ENCODE data around the gene PEAR1. TPM values are rescaled to one million over a fixed set of nuclear protein-coding genes. Genes with fewer than 3 reads are reported as not detected.

Gene PEAR1
- total RNA-seq, 4 donors from 2014 or later = 4.9 to 17.3 (median 7.0) TPM

GRCh38 chr1:156884560-156885184, 8.8 kb upstream of the PEAR1 start:
- Histone ChIP-seq H3K36me3 (no peaks in the 10 kb centered on the region), H3K4me3 (no peak overlapping the region), H3K27ac (no peak overlapping the region), H3K4me1 (no peaks in the 10 kb centered on the region), H3K9me3 (no peaks in the 10 kb centered on the region), H3K27me3 (no peaks in the 10 kb centered on the region)
- TF ChIP-seq CTCF (IDR thresholded peaks at IDR 0.05) (no peak), POLR2A (IDR thresholded peaks at IDR 0.05) (no peak)
- DNase-seq = no peak

DNA sequence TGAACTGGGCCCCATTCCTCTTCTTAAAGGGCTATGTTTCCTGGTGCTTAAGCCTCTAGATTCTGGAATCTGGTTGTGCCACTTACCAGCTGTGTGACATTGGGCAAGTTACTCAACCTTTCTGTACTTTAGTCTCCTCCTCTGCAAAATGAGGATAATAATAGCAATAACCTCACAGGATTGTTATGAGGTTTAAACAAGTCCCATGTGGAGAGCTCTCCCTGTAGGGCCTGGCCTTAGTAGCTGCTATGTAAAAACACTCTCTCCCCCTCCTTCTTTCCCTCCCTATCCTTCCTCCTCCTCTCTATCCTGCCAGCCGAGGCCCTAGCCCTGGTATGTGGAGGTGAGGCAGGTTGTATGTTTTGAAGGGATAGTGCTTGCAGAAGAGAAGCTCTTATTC, 8.2 kb upstream of the PEAR1 start:
- TF ChIP-seq CTCF (IDR thresholded peaks at IDR 0.05) = no peak
- TF ChIP-seq POLR2A (IDR thresholded peaks at IDR 0.05) = no peak
- H3K36me3 ChIP-seq = no peaks in the 10 kb centered on the region
- DNase-seq = no peak
- no peak overlapping the region for H3K4me3 ChIP-seq
- no peak overlapping the region for H3K27ac ChIP-seq
- no peaks in the 10 kb centered on the region for H3K27me3 ChIP-seq
- H3K4me1 ChIP-seq = no peaks in the 10 kb centered on the region
- H3K9me3 ChIP-seq = no peaks in the 10 kb centered on the region

DNA sequence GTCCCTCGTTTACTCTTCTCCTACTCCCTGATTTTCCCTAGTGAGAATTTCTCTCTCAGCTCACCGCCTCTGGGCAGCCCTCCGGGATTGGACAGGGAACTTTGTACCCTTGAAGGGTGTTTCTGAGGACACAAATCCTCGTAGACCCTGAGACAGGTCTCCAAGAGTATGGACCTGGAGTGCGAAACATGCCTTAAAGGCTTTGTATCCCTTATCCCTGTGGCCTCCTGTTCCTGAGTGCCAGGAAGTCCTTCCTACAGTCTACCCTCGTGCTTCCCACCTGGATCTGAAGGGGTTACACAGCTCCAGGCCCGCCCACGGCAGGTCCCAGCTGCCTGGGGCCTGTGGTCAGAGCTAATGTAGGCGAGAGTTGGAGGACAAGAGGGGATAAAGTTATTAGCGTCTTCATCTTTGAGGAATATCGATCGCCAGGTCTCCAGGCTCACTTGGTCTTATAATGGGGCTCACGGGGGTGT, 7.6 kb upstream of the PEAR1 start:
- no peak overlapping the region for H3K4me3 ChIP-seq
- no peak for DNase-seq
- no peaks in the 10 kb centered on the region for H3K27me3 ChIP-seq
- H3K36me3 ChIP-seq = no peaks in the 10 kb centered on the region
- no peaks in the 10 kb centered on the region for H3K9me3 ChIP-seq
- no peak overlapping the region for H3K27ac ChIP-seq
- H3K4me1 ChIP-seq = no peaks in the 10 kb centered on the region
- TF ChIP-seq POLR2A (IDR thresholded peaks at IDR 0.05) (no peak), CTCF (IDR thresholded peaks at IDR 0.05) (no peak)

DNA sequence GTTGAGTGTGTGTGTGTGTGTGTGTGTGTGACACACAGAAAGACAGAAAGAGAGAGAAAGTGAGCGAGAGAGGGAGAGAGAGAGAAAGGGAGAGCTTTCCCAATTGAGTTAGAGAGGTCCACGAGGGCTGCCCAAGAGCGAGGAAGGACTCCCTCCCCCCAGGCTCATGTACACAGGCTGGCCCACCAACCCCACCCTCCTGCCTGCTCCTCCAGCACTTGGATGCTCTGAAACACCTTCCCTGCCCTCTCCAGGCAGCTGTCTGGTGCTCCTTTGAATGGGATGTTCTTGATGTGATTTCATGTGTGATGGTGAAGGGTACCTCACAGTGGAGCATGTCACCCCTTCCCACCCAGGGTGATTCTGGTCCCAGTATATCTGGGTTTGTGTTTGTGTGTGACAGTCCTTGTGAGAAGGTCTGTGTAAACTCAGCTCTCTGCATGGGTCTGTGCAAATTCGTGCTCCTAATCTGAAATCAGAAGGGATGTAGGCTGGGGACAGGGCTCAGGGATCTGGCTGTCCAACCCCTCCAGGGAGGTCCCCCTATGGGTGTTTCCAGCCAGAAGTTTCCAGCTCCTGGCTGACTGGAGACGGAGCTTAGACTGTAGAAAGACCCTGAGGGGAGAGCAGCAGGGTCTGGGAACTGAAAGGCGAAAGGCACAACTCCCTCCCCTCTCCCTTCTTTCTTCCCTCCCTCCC, 6.8 kb upstream of the PEAR1 start:
- no peak for DNase-seq
- no peak overlapping the region for H3K27ac ChIP-seq
- TF ChIP-seq POLR2A (IDR thresholded peaks at IDR 0.05) (no peak), CTCF (IDR thresholded peaks at IDR 0.05) (no peak)
- H3K27me3 ChIP-seq = no peaks in the 10 kb centered on the region
- no peak overlapping the region for H3K4me3 ChIP-seq
- H3K4me1 ChIP-seq = no peaks in the 10 kb centered on the region
- no peaks in the 10 kb centered on the region for H3K36me3 ChIP-seq
- no peaks in the 10 kb centered on the region for H3K9me3 ChIP-seq

DNA sequence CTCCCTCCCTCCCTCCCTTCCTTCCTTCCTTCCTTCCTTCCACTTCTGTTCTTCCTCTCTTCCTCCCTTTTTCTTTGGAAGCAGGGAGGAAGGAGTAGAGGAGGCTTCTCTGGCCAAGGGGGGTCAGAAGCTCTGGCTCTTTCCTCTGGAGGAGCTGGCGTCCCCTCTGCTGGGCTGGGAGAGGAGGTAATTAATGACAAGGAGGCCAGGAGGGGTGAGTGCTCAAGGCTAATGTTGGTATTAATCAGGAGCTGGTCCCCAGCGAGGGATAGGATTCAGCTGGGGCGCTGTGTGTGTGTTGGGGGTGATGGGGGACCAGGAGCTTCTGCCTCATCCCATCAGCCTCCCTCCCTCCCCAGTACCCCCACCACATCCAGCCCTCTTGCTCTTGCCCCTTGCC, 6.2 kb upstream of the PEAR1 start:
- H3K9me3 ChIP-seq = no peaks in the 10 kb centered on the region
- no peak overlapping the region for H3K4me3 ChIP-seq
- no peaks in the 10 kb centered on the region for H3K27me3 ChIP-seq
- H3K36me3 ChIP-seq = no peaks in the 10 kb centered on the region
- H3K4me1 ChIP-seq = no peaks in the 10 kb centered on the region
- DNase-seq = no peak
- no peak overlapping the region for H3K27ac ChIP-seq
- TF ChIP-seq CTCF (IDR thresholded peaks at IDR 0.05) = no peak
- TF ChIP-seq POLR2A (IDR thresholded peaks at IDR 0.05) = no peak

All from Peyer's patch (tissue), 4 donors.